ENCODE data around the gene RIN1.

Gene RIN1

DNA sequence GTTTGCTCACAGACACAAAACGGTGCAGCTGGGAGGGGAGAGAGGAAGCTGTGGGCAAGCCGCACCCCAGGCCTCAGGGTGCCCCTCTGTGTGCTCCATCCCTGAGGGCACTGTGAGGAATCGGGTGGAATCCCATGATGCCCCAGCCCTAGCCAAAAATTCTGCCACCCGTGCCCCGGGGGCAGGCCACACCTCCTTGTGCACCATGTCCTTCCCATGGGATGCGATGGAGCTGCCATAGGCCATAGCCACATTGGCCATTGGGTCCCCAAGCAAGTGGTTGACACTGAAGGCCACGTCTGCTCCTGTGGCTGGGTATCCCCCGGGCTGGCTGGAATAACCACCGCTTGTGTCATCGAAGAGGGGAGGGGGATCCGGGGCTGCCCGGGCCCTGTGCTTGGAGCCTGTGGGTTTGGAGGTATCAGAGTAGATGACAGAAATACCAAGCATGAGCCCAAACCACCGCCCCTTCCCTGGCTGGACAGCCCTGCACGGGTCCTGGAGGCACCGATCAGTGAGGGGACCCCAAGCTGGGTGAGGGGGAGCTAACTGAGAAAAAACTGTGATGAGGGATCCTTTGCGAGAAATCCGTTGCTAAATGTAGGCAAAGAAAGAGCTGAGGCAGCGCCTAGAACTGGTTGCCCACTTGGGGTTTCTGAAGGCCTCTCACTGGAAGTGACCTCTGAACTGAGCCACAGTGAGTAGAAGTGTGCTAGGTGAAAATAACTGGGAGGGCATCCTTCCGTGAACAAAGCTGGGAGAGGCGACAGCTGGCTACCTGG, 48.2 kb downstream of the RIN1 start:
- TF ChIP-seq, protein P1, sequence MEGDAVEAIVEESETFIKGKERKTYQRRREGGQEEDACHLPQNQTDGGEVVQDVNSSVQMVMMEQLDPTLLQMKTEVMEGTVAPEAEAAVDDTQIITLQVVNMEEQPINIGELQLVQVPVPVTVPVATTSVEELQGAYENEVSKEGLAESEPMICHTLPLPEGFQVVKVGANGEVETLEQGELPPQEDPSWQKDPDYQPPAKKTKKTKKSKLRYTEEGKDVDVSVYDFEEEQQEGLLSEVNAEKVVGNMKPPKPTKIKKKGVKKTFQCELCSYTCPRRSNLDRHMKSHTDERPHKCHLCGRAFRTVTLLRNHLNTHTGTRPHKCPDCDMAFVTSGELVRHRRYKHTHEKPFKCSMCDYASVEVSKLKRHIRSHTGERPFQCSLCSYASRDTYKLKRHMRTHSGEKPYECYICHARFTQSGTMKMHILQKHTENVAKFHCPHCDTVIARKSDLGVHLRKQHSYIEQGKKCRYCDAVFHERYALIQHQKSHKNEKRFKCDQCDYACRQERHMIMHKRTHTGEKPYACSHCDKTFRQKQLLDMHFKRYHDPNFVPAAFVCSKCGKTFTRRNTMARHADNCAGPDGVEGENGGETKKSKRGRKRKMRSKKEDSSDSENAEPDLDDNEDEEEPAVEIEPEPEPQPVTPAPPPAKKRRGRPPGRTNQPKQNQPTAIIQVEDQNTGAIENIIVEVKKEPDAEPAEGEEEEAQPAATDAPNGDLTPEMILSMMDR (IDR thresholded peaks at IDR 0.05; ENCODE audit: extremely low read depth, insufficient read depth, missing control alignments) = no peak
- DNase-seq (ENCODE audit: low spot score) = peak; percentile 51
- in situ Hi-C loops (cut with MboI; ENCODE audit: low pct_unique_long_range_greater_than_20kb, low sequenced_read_pairs, unreplicated experiment) = no loop called here

DNA sequence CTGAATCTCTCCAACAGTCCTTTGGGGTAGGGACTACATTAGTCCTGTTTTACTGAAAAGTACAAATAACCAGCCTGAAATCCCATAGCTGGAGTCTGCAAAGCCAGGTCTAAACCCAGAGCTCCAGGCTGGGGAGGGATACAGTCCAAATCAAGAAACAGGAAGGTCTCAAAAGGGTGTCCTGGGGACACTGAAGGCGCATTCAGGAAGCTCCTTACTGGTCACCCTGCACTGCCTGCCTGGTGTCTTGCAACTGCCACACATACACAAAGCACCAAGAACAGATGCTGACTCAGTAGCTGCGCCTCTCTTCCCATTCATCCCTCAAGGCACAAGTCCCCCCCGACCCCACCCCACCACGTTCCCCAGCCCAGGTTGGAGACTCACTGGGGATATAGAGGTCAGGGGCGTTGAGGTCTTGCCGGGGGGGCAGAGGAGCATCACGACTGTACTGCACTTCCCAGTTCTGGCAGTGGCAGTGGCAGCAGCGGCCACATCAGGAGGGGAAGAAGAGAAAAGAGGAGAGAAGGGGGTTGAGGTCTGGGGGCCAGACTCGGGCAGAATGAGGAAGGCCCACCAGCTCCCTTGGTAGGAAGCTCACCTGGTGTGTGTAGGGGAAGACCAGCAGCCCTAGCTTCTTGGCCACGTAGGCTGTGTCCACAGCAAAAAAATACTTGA, 48.9 kb downstream of the RIN1 start:
- TF ChIP-seq, protein P1 (IDR thresholded peaks at IDR 0.05; ENCODE audit: extremely low read depth, insufficient read depth, missing control alignments) = no peak
- in situ Hi-C loops (cut with MboI; ENCODE audit: low pct_unique_long_range_greater_than_20kb, low sequenced_read_pairs, unreplicated experiment) = no loop called here

DNA sequence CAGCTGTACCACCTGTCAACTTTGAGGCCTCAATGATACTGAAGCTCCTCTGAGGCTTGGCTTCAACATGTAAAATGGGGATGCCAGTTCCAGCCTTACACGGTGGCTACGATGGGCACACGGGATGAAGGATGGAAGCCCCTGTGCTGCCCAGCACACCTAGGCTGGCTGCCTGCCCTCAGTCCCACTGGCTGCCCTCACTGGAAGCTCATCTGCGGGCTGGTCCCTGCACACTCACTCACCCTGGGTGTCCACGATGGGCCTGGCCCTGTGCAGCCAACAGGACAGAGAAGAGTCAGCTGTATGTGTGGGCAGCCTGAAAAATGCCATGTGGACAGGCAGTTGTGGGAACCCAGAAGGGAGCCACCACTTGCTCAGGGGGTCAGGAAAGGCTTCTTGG, 49.5 kb downstream of the RIN1 start:
- in situ Hi-C loops (cut with MboI; ENCODE audit: low pct_unique_long_range_greater_than_20kb, low sequenced_read_pairs, unreplicated experiment) = no loop called here
- DNase-seq (ENCODE audit: low spot score) = no peak
- TF ChIP-seq, protein P1 (IDR thresholded peaks at IDR 0.05; ENCODE audit: extremely low read depth, insufficient read depth, missing control alignments) = no peak

More for the DNA sequence above, 48.9 kb downstream of the RIN1 start:
- no peak for DNase-seq (ENCODE audit: low spot score)

DNA sequence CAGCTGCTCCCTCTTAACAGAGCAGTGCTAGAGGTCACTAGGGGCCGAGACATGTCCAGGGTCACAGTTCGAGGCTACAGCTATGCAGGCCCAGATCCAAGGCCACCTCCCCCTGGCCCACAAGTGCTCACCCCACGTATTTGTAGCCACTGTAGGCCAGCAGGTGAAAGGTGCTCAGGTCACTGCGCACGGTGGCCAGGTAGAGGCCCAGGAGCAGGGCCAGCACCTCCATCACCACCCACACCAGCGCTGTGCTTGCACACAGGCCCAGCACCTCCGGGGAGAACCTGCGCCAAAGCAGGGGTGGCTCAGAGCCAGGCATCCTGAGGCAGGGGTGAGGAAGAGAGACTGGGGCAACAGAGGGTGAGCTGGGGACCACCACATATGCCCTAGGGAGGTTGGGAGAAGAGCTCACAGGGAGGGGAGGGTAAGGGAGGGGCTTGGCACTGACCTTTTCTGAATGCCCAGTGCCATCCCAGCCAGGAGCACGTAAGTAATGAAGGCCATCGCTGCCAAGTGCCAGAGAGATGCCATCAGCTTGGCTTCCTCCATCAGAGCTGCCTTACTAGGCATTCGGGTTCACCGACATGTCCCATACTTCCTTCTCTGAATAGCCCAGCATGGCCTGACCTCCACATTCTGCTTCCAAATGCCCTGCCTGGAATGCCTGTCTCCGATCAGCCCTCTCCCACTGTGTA, 50.8 kb downstream of the RIN1 start:
- DNase-seq (ENCODE audit: low spot score) = no peak
- TF ChIP-seq, protein P1 (IDR thresholded peaks at IDR 0.05; ENCODE audit: extremely low read depth, insufficient read depth, missing control alignments) = no peak
- in situ Hi-C loops (cut with MboI; ENCODE audit: low pct_unique_long_range_greater_than_20kb, low sequenced_read_pairs, unreplicated experiment) = no loop called here

DNA sequence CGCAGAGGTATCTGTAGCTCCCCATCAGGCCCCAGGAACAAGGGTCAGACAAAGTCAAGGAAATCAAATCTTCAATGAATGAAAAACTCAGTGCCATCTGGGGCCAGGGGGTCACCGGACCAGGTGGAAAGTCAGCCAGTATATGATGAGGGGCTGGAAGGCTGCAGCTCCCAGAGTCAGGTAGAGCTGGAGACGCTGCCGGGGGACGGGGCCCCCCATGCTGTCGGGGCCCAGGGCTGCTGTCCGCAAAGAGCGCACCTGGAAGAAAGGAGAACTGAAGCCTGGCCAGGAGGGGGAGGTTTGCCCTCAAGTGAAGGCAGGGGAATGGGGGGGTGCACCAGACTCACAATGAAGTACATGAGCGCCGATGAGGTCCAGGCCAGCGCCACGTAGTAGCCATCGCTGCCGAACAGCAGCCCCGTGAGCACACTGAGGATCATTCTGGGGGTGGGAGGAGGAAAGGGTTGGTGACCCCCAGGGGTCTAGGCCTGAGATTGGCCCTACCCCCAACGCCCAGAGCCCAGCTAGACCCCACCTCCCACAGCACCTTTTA, 51.6 kb downstream of the RIN1 start:
- TF ChIP-seq, protein P1 (IDR thresholded peaks at IDR 0.05; ENCODE audit: extremely low read depth, insufficient read depth, missing control alignments) = no peak
- in situ Hi-C loops (cut with MboI; ENCODE audit: low pct_unique_long_range_greater_than_20kb, low sequenced_read_pairs, unreplicated experiment) = no loop called here

DNA sequence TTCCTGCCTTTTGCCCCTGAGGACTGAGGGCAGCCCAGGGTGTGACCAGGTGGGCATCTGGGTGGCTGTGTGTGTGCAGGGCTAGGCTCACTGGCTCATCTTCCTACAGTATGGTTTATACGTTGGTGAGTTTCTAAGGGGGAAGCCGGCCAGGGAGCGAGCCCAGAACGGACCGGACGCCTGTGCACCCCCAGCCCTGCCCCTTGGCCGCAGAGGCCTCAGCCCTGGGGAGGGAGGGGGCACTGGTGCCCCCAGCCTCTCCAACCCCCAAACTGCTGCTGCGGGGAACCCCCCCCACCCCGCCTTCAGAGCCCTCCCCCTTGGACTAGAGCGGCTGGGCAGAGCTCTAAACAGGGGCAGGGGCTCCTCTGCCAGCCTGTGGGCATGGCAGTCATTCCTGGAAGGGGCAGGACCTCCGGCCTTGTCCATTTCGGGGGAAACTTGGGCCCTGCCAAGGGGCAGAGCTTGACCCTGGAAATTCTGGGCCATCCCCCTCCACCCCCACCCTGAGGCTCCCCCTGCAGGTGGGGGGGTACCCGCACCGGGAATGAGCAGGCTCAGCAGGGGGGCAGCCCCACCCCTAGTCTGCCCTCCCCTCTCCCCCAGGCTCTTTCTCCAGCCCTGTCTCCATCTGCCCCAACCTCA, 52.7 kb downstream of the RIN1 start:
- in situ Hi-C loops (cut with MboI; ENCODE audit: low pct_unique_long_range_greater_than_20kb, low sequenced_read_pairs, unreplicated experiment) = no loop called here
- DNase-seq (ENCODE audit: low spot score) = no peak
- TF ChIP-seq, protein P1 (IDR thresholded peaks at IDR 0.05; ENCODE audit: extremely low read depth, insufficient read depth, missing control alignments) = no peak

More for the DNA sequence above, 51.6 kb downstream of the RIN1 start:
- DNase-seq (ENCODE audit: low spot score) = no peak
